Naive thymus-derived CD4-positive, alpha-beta T cell (primary cell): ENCODE results near the gene LY6G5B. TPM values are rescaled to one million over a fixed set of nuclear protein-coding genes. Genes with fewer than 3 reads are reported as not detected.

Experiments
- ATAC-seq: fragments of 150-1000 bp; cut with Tn5 transposase; 2 replicates; pipeline ENCODE4 v1.10.0; 2021; ENCODE audit warnings: mild to moderate bottlenecking, moderate library complexity
- CTCF ChIA-PET: fragments of 350-600 bp; sonication (Branson Sonifier 250); formaldehyde crosslinking; loops from one replicate; lab custom pipeline; 2021; ENCODE audit warnings: antibody characterized with exemption; lab: Charles Lee
- POLR2A ChIA-PET: fragments of 350-600 bp; sonication (Branson Sonifier 250); formaldehyde crosslinking; loops from one replicate; lab custom pipeline; 2021; ENCODE audit warnings: antibody characterized with exemption, inconsistent platforms; lab: Charles Lee
- DNase-seq, 9 donors: peaks; one replicate each; pipeline versions ENCODE4 v3.0.0 to v3.0.0-alpha.2; 2020 to 2022; ENCODE audit warnings: mixed read lengths in 1 of 9
- H3K27ac ChIP-seq: one replicate; pipeline ENCODE4 v1.7.0; 2013; ENCODE audit warnings: mild to moderate bottlenecking, low read depth, low read length, moderate library complexity
- H3K27me3 ChIP-seq, 2 donors: one replicate each; pipeline ENCODE4 v1.7.0; 2013; ENCODE audit warnings: low read length in 2 of 2, mild to moderate bottlenecking in 2 of 2, moderate library complexity in 2 of 2; ENCODE audit not compliant: control insufficient read depth in 2 of 2, insufficient read depth in 2 of 2
- H3K36me3 ChIP-seq, 3 experiments: 1 replicate in 2 of 3; 2 replicates in 1 of 3; pipeline ENCODE4 v1.7.0; 2013; ENCODE audit warnings: low read length in 3 of 3, mild to moderate bottlenecking in 3 of 3, moderate library complexity in 1 of 3; ENCODE audit not compliant: insufficient read depth in 3 of 3, control insufficient read depth in 2 of 3
- H3K4me1 ChIP-seq, 2 donors: one replicate each; pipeline ENCODE4 v1.7.0; 2013; ENCODE audit warnings: low read length in 2 of 2, mild to moderate bottlenecking in 2 of 2, moderate library complexity in 1 of 2; ENCODE audit not compliant: control insufficient read depth in 2 of 2, insufficient read depth in 2 of 2
- H3K4me3 ChIP-seq: 2 replicates; pipeline ENCODE4 v1.7.0; 2013; ENCODE audit warnings: mild to moderate bottlenecking, low read length
- H3K9me3 ChIP-seq, 3 experiments: 1 replicate in 2 of 3; 2 replicates in 1 of 3; pipeline ENCODE4 v1.7.0; 2013; ENCODE audit warnings: low read length in 3 of 3; ENCODE audit not compliant: control insufficient read depth in 2 of 3
- H3K27ac Mint-ChIP-seq, 9 donors: one replicate each; pipeline ENCODE4 v1.8.0; 2020 to 2022; ENCODE audit warnings: mixed read lengths in 9 of 9, mild to moderate bottlenecking in 8 of 9, moderate library complexity in 5 of 9, inconsistent platforms in 2 of 9
- H3K27me3 Mint-ChIP-seq, 5 donors: one replicate each; pipeline ENCODE4 v1.8.0; 2021 to 2022; ENCODE audit warnings: mixed read lengths in 5 of 5, mild to moderate bottlenecking in 1 of 5
- H3K36me3 Mint-ChIP-seq, 5 donors: one replicate each; pipeline ENCODE4 v1.8.0; 2020 to 2022; ENCODE audit warnings: mixed read lengths in 5 of 5, mild to moderate bottlenecking in 3 of 5, inconsistent platforms in 1 of 5
- H3K4me1 Mint-ChIP-seq, 7 donors: one replicate each; pipeline ENCODE4 v1.8.0; 2020 to 2022; ENCODE audit warnings: mixed read lengths in 7 of 7, mild to moderate bottlenecking in 3 of 7, inconsistent platforms in 1 of 7
- H3K4me3 Mint-ChIP-seq, 10 donors: one replicate each; pipeline ENCODE4 v1.8.0; 2020 to 2022; ENCODE audit warnings: mild to moderate bottlenecking in 10 of 10, mixed read lengths in 10 of 10, moderate library complexity in 6 of 10, inconsistent platforms in 2 of 10
- H3K9me3 Mint-ChIP-seq, 11 donors: one replicate each; pipeline ENCODE4 v1.8.0; 2020 to 2022; ENCODE audit warnings: mixed read lengths in 11 of 11, mild to moderate bottlenecking in 4 of 11, inconsistent platforms in 1 of 11, moderate library complexity in 1 of 11
- intact Hi-C, 2 donors: fragments of 100-400 bp; cut with micrococcal nuclease; formaldehyde crosslinking; loops; one replicate each; pipeline ENCODE4 v1.15.1; 2023
- polyA plus RNA-seq, 2 donors: library from polyadenylated mRNA; unstranded; fragments of 300-500 nt; fragmentation: Illumina TruSeq; gene quantifications; one replicate each; pipeline ENCODE4 v1.2.3, GENCODE V29; 2021
- total RNA-seq, 6 experiments: library from RNA in 5 of 6; stranded (reverse) in 5 of 6; gene quantifications; 1 replicate in 5 of 6; 2 replicates in 1 of 6; pipeline ENCODE4 v1.2.3 and lab custom pipeline; 2021 to 2026

LY6G5B gene
- total and polyA plus RNA-seq, 7 experiments from 2014 or later, result 27.7 to 51.0 (median 42.9) TPM; not detected in 2

- no peak overlapping the region for H3K27ac ChIP-seq
- Mint-ChIP-seq H3K4me1 (peaks cover 5 to 13% (median 10%) of the 10 kb centered on the region in 7 donors), H3K27ac (peak overlapping the region in 1 of 9 donors; percentile 48), H3K36me3 (peaks cover 3 to 30% (median 10%) of the 10 kb centered on the region in 5 donors), H3K4me3 (no peak overlapping the region), H3K9me3 (no peaks in the 10 kb centered on the region), H3K27me3 (no peaks in the 10 kb centered on the region)
- no peaks in the 10 kb centered on the region for H3K9me3 ChIP-seq
- POLR2A ChIA-PET, result interaction anchor here (1.4 to 2.2 kb wide), 2 partner anchors 10 to 40 kb away, joined by 3 to 13 read pairs; partner anchors contain the start of gene ABHD16A
- H3K27me3 ChIP-seq, result no peaks in the 10 kb centered on the region
- DNase-seq, result no peak
- no peaks in the 10 kb centered on the region for H3K4me1 ChIP-seq
- no peak for ATAC-seq
- H3K4me3 ChIP-seq, result no peak overlapping the region
- CTCF ChIA-PET, result no interaction called here
- H3K36me3 ChIP-seq, result peaks cover 11 to 86% (median 17%) of the 10 kb centered on the region in 3 experiments
- intact Hi-C loops, result no loop called here
Observed at GRCh38 chr6:31692886-31693285, 23.1 kb downstream of the LY6G5B start.

- Histone ChIP-seq H3K4me3 (no peak overlapping the region), H3K4me1 (no peaks in the 10 kb centered on the region), H3K27me3 (no peaks in the 10 kb centered on the region), H3K36me3 (peaks cover 10 to 79% (median 11%) of the 10 kb centered on the region in 3 experiments), H3K9me3 (no peaks in the 10 kb centered on the region), H3K27ac (no peak overlapping the region)
- H3K4me3 Mint-ChIP-seq, result no peak overlapping the region
- H3K9me3 Mint-ChIP-seq, result no peaks in the 10 kb centered on the region
- DNase-seq (no peak), ATAC-seq (no peak)
- peaks cover 3 to 30% (median 12%) of the 10 kb centered on the region in 5 donors for H3K36me3 Mint-ChIP-seq
- intact Hi-C loops, result no loop called here
- H3K4me1 Mint-ChIP-seq, result peaks cover 9 to 17% (median 12%) of the 10 kb centered on the region in 7 donors
- POLR2A ChIA-PET, result interaction anchor here (0.6 to 2.2 kb wide), 2 partner anchors 10 to 128 kb away, joined by 3 to 13 read pairs; partner anchors contain the start of gene ABHD16A
- H3K27ac Mint-ChIP-seq, result peak overlapping the region in 1 of 9 donors; percentile 14
- CTCF ChIA-PET, result no interaction called here
- H3K27me3 Mint-ChIP-seq, result no peaks in the 10 kb centered on the region
Observed at GRCh38 chr6:31693535-31693934, 23.8 kb downstream of the LY6G5B start.

- DNase-seq (no peak), ATAC-seq (no peak)
- Mint-ChIP-seq H3K27me3 (no peaks in the 10 kb centered on the region), H3K27ac (peak overlapping the region; percentile 9 to 74 (median 41)), H3K4me1 (peaks cover 26 to 42% (median 31%) of the 10 kb centered on the region in 7 donors), H3K4me3 (peak overlapping the region in 3 of 10 donors; percentile 4 to 40 (median 8)), H3K9me3 (no peaks in the 10 kb centered on the region), H3K36me3 (peaks cover 3 to 23% (median 11%) of the 10 kb centered on the region in 5 donors)
- POLR2A ChIA-PET, result no interaction called here
- Histone ChIP-seq H3K4me1 (peaks cover 21% of the 10 kb centered on the region in 2 donors), H3K4me3 (no peak overlapping the region), H3K36me3 (peaks cover 10 to 59% (median 11%) of the 10 kb centered on the region in 3 experiments), H3K9me3 (no peaks in the 10 kb centered on the region), H3K27me3 (no peaks in the 10 kb centered on the region), H3K27ac (no peak overlapping the region)
- intact Hi-C loops, result no loop called here
- CTCF ChIA-PET, result interaction anchor here (1.0 kb wide), 1 partner anchor 146 kb away, joined by 3 read pairs; no protein-coding TSS in a partner anchor
Observed at GRCh38 chr6:31697555-31697954, 27.8 kb downstream of the LY6G5B start.

DNA sequence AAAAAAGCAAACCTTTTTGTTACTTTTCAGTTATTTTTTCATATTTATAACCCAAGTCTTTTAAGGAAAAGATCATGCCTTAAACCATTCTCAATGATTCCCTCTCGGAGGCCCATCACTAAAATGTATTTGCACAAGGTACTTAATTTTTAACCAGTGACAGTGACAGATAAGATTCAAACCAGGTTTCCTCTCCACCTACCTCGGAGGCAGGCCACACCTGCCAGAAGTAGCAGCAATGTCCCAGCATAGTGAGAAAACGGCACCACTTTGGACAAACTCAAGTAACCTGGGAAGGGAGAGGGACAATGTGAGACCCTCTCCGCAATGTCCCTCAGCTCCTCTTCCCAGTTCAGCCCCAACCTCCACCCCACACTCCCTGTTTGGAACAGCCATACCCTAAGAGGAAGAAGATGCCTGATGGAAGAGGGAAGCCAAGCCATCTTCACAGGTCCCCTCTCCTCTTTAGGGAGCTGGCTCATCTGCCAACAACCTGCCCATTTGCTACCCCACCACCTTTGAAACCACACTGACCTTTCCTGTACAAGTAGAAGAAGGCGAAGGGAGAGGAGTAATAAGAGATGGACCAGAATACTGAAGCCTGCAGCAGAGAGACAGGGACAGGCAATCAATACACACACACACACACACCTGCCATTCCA lies 31.1 kb downstream of the LY6G5B start:
- Mint-ChIP-seq H3K4me1 (peaks cover 27 to 50% (median 37%) of the 10 kb centered on the region in 7 donors), H3K9me3 (no peaks in the 10 kb centered on the region), H3K36me3 (peaks cover 3 to 16% (median 11%) of the 10 kb centered on the region in 5 donors), H3K4me3 (peak overlapping the region; percentile 48 to 100 (median 97)), H3K27ac (peak overlapping the region in 8 of 9 donors; percentile 10 to 97 (median 74)), H3K27me3 (no peaks in the 10 kb centered on the region)
- POLR2A ChIA-PET, result interaction anchor here (0.7 to 1.7 kb wide), 2 partner anchors 20 to 118 kb away, joined by 3 to 4 read pairs; partner anchors contain the start of gene LY6G5C
- CTCF ChIA-PET, result no interaction called here
- H3K9me3 ChIP-seq, result no peaks in the 10 kb centered on the region
- intact Hi-C loops, result loop anchor here in 1 of 2 donors (10.0 kb wide), 1 partner anchor 156 kb away; the partner anchor contains the start of genes ATP6V1G2, DDX39B and NFKBIL1
- ATAC-seq (no peak), DNase-seq (no peak)
- H3K27ac ChIP-seq, result peak overlapping the region; percentile 14
- H3K4me3 ChIP-seq, result no peak overlapping the region
- H3K4me1 ChIP-seq, result peaks cover 21 to 28% of the 10 kb centered on the region in 2 donors
- H3K36me3 ChIP-seq, result peaks cover 3 to 37% (median 7%) of the 10 kb centered on the region in 3 experiments
- H3K27me3 ChIP-seq, result no peaks in the 10 kb centered on the region

GRCh38 chr6:31701666-31702404 lies 32.1 kb downstream of the LY6G5B start:
- H3K27ac ChIP-seq, result peak overlapping the region; percentile 98
- H3K9me3 ChIP-seq, result no peaks in the 10 kb centered on the region
- POLR2A ChIA-PET, result interaction anchor here (0.8 to 2.7 kb wide), 11 partner anchors 8 to 165 kb away, joined by 3 to 19 read pairs (median 4); partner anchors contain the start of genes BAG6, GPANK1, LSM2 and LY6G5B
- H3K4me1 Mint-ChIP-seq, result peaks cover 27 to 50% (median 37%) of the 10 kb centered on the region in 7 donors
- peaks cover 0 to 28% (median under 1%) of the 10 kb centered on the region in 3 experiments for H3K36me3 ChIP-seq
- intact Hi-C loops, result loop anchor here (2.0 to 10.0 kb wide), 2 partner anchors 21 to 157 kb away; partner anchors contain the start of genes ATP6V1G2 (in 1 of the 2), DDX39B (in 1 of the 2), LY6G5C (in 1 of the 2) and NFKBIL1 (in 1 of the 2)
- H3K4me1 ChIP-seq, result peaks cover 21 to 28% of the 10 kb centered on the region in 2 donors
- peak overlapping the region; percentile 95 to 98 (median 97) for H3K27ac Mint-ChIP-seq
- ATAC-seq, result no peak
- H3K4me3 Mint-ChIP-seq, result peak overlapping the region; percentile 92 to 100 (median 98)
- no peaks in the 10 kb centered on the region for H3K9me3 Mint-ChIP-seq
- no peaks in the 10 kb centered on the region for H3K27me3 ChIP-seq
- peaks cover 3 to 16% (median 11%) of the 10 kb centered on the region in 5 donors for H3K36me3 Mint-ChIP-seq
- CTCF ChIA-PET, result no interaction called here
- H3K27me3 Mint-ChIP-seq, result no peaks in the 10 kb centered on the region
- peak overlapping the region; percentile 98 for H3K4me3 ChIP-seq
- DNase-seq, result no peak

DNA sequence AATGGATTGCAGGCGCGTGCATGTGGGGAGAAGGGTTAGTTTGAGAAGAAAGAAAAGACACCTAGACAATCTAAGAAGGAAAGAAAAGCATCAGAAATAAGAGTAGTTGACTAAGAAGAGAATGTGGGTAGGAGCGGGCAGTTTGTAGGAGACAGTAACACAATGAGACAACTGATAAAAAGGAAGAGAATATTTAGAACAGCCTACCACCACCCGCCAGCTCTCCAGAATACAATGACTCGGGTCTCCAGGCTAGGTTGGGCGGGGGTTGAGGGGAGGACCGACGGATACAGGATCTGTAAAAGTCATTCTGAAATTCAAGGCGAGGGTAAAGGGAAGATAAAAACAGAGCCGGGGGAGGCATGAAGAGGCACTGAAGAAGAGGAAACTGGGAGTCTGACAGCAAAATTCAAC lies 32.6 kb downstream of the LY6G5B start:
- ChIA-PET CTCF (interaction anchor here (1.4 kb wide), 1 partner anchor 10 kb away, joined by 5 read pairs; no protein-coding TSS in a partner anchor), POLR2A (interaction anchor here (0.8 to 2.7 kb wide), 21 partner anchors 9 to 1269 kb away, joined by 3 to 19 read pairs (median 5); partner anchors contain the start of genes BAG6, C6orf47, GPANK1 and HSPA1A)
- Mint-ChIP-seq H3K4me3 (peak overlapping the region; percentile 92 to 100 (median 98)), H3K27ac (peak overlapping the region; percentile 95 to 98 (median 97)), H3K4me1 (peaks cover 22 to 44% (median 37%) of the 10 kb centered on the region in 7 donors), H3K27me3 (no peaks in the 10 kb centered on the region), H3K36me3 (peaks cover 0 to 11% (median 7%) of the 10 kb centered on the region in 5 donors), H3K9me3 (no peaks in the 10 kb centered on the region)
- intact Hi-C loops, result loop anchor here (2.0 to 10.0 kb wide), 2 partner anchors 22 to 158 kb away; partner anchors contain the start of genes ATP6V1G2 (in 1 of the 2), DDX39B (in 1 of the 2), LY6G5C (in 1 of the 2) and NFKBIL1 (in 1 of the 2)
- DNase-seq, result no peak
- peaks cover 21 to 28% of the 10 kb centered on the region in 2 donors for H3K4me1 ChIP-seq
- no peaks in the 10 kb centered on the region for H3K9me3 ChIP-seq
- H3K36me3 ChIP-seq, result peaks cover 0 to 22% (median 0%) of the 10 kb centered on the region in 3 experiments
- peak; percentile 0 for ATAC-seq
- no peaks in the 10 kb centered on the region for H3K27me3 ChIP-seq
- peak overlapping the region; percentile 98 for H3K4me3 ChIP-seq
- peak overlapping the region; percentile 98 for H3K27ac ChIP-seq
